GM23338 (cell line): Measurements from ENCODE around the gene GRAMD4. TPM values are rescaled to one million over a fixed set of nuclear protein-coding genes. Genes with fewer than 3 reads are reported as not detected.

Experiments used
- ATAC-seq: fragments of 200-7000 bp; cut with Tn5 transposase; 3 replicates; pipeline ENCODE4 v1.9.1; 2020
- DNase-seq: peaks from one replicate; pipeline ENCODE4 v3.0.0-alpha.2; 2015; ENCODE audit warnings: low spot score
- H2AFZ ChIP-seq: fragments of 200-600 bp; sonication (generic); 2 replicates; pipeline ENCODE4 v1.8.0; 2016; ENCODE audit warnings: antibody characterized with exemption, mild to moderate bottlenecking, moderate library complexity
- H3F3A ChIP-seq: fragments of 200-600 bp; sonication (generic); replicated peaks from 2 replicates; pipeline ENCODE4 v1.8.0; 2017; ENCODE audit warnings: antibody characterized with exemption, mixed run types, low read depth
- H3K27ac ChIP-seq: fragments of 200-600 bp; sonication (generic); 2 replicates; pipeline ENCODE4 v1.6.1; 2016; ENCODE audit warnings: low read depth
- H3K27me3 ChIP-seq: fragments of 200-600 bp; sonication (generic); 2 replicates; pipeline ENCODE4 v1.8.0; 2016; ENCODE audit warnings: mild to moderate bottlenecking, mixed run types, moderate library complexity; ENCODE audit not compliant: insufficient read depth
- H3K36me3 ChIP-seq: fragments of 200-600 bp; sonication (generic); 2 replicates; pipeline ENCODE4 v1.8.0; 2016; ENCODE audit warnings: mild to moderate bottlenecking; ENCODE audit not compliant: insufficient read depth
- H3K4me1 ChIP-seq: fragments of 200-600 bp; sonication (generic); 2 replicates; pipeline ENCODE4 v1.8.0; 2016; ENCODE audit warnings: mild to moderate bottlenecking, moderate library complexity; ENCODE audit not compliant: insufficient read depth
- H3K4me2 ChIP-seq: fragments of 200-600 bp; sonication (generic); 2 replicates; pipeline ENCODE4 v1.7.1; 2017; ENCODE audit warnings: mixed run types
- H3K4me3 ChIP-seq: fragments of 200-600 bp; sonication (generic); 2 replicates; pipeline ENCODE4 v1.6.1; 2016; ENCODE audit warnings: mixed run types
- H3K79me2 ChIP-seq: fragments of 200-600 bp; sonication (generic); replicated peaks from 2 replicates; pipeline ENCODE4 v1.8.0; 2017; ENCODE audit warnings: mild to moderate bottlenecking; ENCODE audit not compliant: insufficient read depth
- H3K9me2 ChIP-seq: fragments of 200-600 bp; sonication (generic); 2 replicates; pipeline ENCODE4 v1.8.0; 2017; ENCODE audit not compliant: insufficient read depth
- H4K20me1 ChIP-seq: fragments of 200-600 bp; sonication (generic); replicated peaks from 2 replicates; pipeline ENCODE4 v1.8.0; 2017; ENCODE audit warnings: mild to moderate bottlenecking; ENCODE audit not compliant: insufficient read depth
- H3K27ac Mint-ChIP-seq: 2 replicates; pipeline ENCODE4 v1.8.0; 2020; ENCODE audit warnings: inconsistent platforms, mild to moderate bottlenecking, moderate library complexity, mixed read lengths
- H3K27me3 Mint-ChIP-seq: 3 replicates; pipeline ENCODE4 v1.8.0; 2022; ENCODE audit warnings: low read depth, mild to moderate bottlenecking, moderate library complexity, mixed read lengths, inconsistent platforms; ENCODE audit not compliant: insufficient read depth, poor library complexity
- H3K36me3 Mint-ChIP-seq: 3 replicates; pipeline ENCODE4 v1.8.0; 2021; ENCODE audit warnings: low read depth, mild to moderate bottlenecking, inconsistent platforms, moderate library complexity, mixed read lengths
- H3K4me1 Mint-ChIP-seq: 3 replicates; pipeline ENCODE4 v1.8.0; 2020; ENCODE audit warnings: mild to moderate bottlenecking, inconsistent platforms, mixed read lengths
- H3K4me3 Mint-ChIP-seq: 3 replicates; pipeline ENCODE4 v1.8.0; 2021; ENCODE audit warnings: moderate library complexity, mild to moderate bottlenecking, inconsistent platforms, mixed read lengths
- H3K9me3 Mint-ChIP-seq: 3 replicates; pipeline ENCODE4 v1.8.0; 2020; ENCODE audit warnings: moderate library complexity, mild to moderate bottlenecking, inconsistent platforms, mixed read lengths
- CREB1 ChIP-seq: fragments of 250-450 bp; sonication (Bioruptor Pico); IDR thresholded peaks from 2 replicates; pipeline ENCODE4 v1.5.0; 2020; ENCODE audit warnings: low read depth, mild to moderate bottlenecking, moderate library complexity
- EZH2 ChIP-seq: fragments of 200-600 bp; sonication (generic); IDR thresholded peaks from one replicate; pipeline ENCODE4 v1.8.0; 2017; ENCODE audit warnings: antibody characterized with exemption, mild to moderate bottlenecking, low read depth; ENCODE audit not compliant: unreplicated experiment
- EZH2phosphoT487 ChIP-seq: fragments of 200-600 bp; sonication (generic); IDR thresholded peaks from one replicate; pipeline ENCODE4 v1.8.1; 2018; ENCODE audit warnings: antibody characterized with exemption; ENCODE audit not compliant: unreplicated experiment
- JUNB ChIP-seq: IDR thresholded peaks from one replicate; pipeline ENCODE4 v1.6.1; 2016; ENCODE audit warnings: antibody characterized with exemption; ENCODE audit not compliant: unreplicated experiment
- NANOG ChIP-seq: IDR thresholded peaks from 2 replicates; pipeline ENCODE4 v1.6.1; 2016; ENCODE audit warnings: antibody characterized with exemption, borderline replicate concordance
- POLR2AphosphoS5 ChIP-seq: IDR thresholded peaks from 2 replicates; pipeline ENCODE4 v1.6.1; 2016; ENCODE audit warnings: antibody characterized with exemption, low read depth
- STAT1 ChIP-seq: IDR thresholded peaks from one replicate; pipeline ENCODE4 v1.6.1; 2016; ENCODE audit warnings: antibody characterized with exemption; ENCODE audit not compliant: unreplicated experiment
- ZNF114 ChIP-seq: fragments of 250-450 bp; sonication (Bioruptor Pico); IDR thresholded peaks from 2 replicates; pipeline ENCODE4 v1.5.0; 2020; ENCODE audit warnings: mild to moderate bottlenecking, moderate library complexity
- ZNF331 ChIP-seq: fragments of 250-450 bp; sonication (Bioruptor Pico); IDR thresholded peaks from 2 replicates; pipeline ENCODE4 v1.5.0; 2020; ENCODE audit warnings: low read depth, mild to moderate bottlenecking, moderate library complexity
- ZNF462 ChIP-seq: fragments of 250-450 bp; sonication (Bioruptor Pico); IDR thresholded peaks from 2 replicates; pipeline ENCODE4 v1.5.0; 2020; ENCODE audit warnings: mild to moderate bottlenecking, moderate library complexity
- polyA plus RNA-seq: library from polyadenylated mRNA; unstranded; fragments of >200 nt; fragmentation: Nextera tagmentation; extraction: Ambion mirVana; gene quantifications from 2 replicates; pipeline ENCODE4 v1.2.1, GENCODE V29; 2016
- total RNA-seq: library from RNA; depleted of rRNA; stranded (reverse); fragments of >200 nt; shearing (Covaris generic); gene quantifications from 2 replicates; pipeline ENCODE4 v1.2.3, GENCODE V29; 2014
- TF ChIP-seq, protein P1 (sequence below): IDR thresholded peaks from one replicate; pipeline ENCODE4 v1.6.1; 2018; ENCODE audit warnings: antibody characterized with exemption; ENCODE audit not compliant: unreplicated experiment

GRAMD4 gene
- total and polyA plus RNA-seq, 2 experiments from 2014 or later: 2.7 to 81.8 TPM

- TF ChIP-seq ZNF462 (CRISPR knock-in tag) (no peak), CREB1 (CRISPR knock-in tag) (no peak), NANOG (no peak), EZH2phosphoT487 (no peak), ZNF331 (no peak), EZH2 (no peak), ZNF114 (CRISPR knock-in tag) (no peak)
These were observed 35.8 kb downstream of the GRAMD4 start (continued) for GRCh38 chr22:46655861-46656608.

GRCh38 chr22:46656856-46657654, 36.9 kb downstream of the GRAMD4 start:
- DNase-seq (no peak), ATAC-seq (no peak)
- Histone ChIP-seq H3K36me3 (no peaks in the 10 kb centered on the region), H3K9me2 (no peaks in the 10 kb centered on the region), H3K27me3 (no peaks in the 10 kb centered on the region), H3K79me2 (no peaks in the 10 kb centered on the region), H4K20me1 (no peaks in the 10 kb centered on the region), H2AFZ (no peak overlapping the region), H3F3A (no peaks in the 10 kb centered on the region), H3K4me1 (no peaks in the 10 kb centered on the region), H3K4me2 (no peak overlapping the region), H3K4me3 (no peak overlapping the region), H3K27ac (no peak overlapping the region)
- Mint-ChIP-seq H3K4me3 (no peak overlapping the region), H3K4me1 (peaks cover 20% of the 10 kb centered on the region), H3K36me3 (no peaks in the 10 kb centered on the region), H3K9me3 (no peaks in the 10 kb centered on the region), H3K27ac (no peak overlapping the region), H3K27me3 (peaks cover 11% of the 10 kb centered on the region)
- TF ChIP-seq POLR2AphosphoS5 (no peak), EZH2phosphoT487 (no peak), JUNB (no peak), STAT1 (no peak), NANOG (no peak), EZH2 (no peak)
- TF ChIP-seq, protein P1, sequence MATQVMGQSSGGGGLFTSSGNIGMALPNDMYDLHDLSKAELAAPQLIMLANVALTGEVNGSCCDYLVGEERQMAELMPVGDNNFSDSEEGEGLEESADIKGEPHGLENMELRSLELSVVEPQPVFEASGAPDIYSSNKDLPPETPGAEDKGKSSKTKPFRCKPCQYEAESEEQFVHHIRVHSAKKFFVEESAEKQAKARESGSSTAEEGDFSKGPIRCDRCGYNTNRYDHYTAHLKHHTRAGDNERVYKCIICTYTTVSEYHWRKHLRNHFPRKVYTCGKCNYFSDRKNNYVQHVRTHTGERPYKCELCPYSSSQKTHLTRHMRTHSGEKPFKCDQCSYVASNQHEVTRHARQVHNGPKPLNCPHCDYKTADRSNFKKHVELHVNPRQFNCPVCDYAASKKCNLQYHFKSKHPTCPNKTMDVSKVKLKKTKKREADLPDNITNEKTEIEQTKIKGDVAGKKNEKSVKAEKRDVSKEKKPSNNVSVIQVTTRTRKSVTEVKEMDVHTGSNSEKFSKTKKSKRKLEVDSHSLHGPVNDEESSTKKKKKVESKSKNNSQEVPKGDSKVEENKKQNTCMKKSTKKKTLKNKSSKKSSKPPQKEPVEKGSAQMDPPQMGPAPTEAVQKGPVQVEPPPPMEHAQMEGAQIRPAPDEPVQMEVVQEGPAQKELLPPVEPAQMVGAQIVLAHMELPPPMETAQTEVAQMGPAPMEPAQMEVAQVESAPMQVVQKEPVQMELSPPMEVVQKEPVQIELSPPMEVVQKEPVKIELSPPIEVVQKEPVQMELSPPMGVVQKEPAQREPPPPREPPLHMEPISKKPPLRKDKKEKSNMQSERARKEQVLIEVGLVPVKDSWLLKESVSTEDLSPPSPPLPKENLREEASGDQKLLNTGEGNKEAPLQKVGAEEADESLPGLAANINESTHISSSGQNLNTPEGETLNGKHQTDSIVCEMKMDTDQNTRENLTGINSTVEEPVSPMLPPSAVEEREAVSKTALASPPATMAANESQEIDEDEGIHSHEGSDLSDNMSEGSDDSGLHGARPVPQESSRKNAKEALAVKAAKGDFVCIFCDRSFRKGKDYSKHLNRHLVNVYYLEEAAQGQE: no peak
